SK-N-SH treated with all-trans-retinoic acid at 6 μM for 48 hours (cell line): Measurements from ENCODE around the gene SGTB.

Experiments
- ARNTL ChIP-seq: fragments of 450-650 bp; formaldehyde crosslinking; IDR thresholded peaks from 2 replicates; pipeline ENCODE4 v1.5.0; 2020; ENCODE audit warnings: low read depth, mild to moderate bottlenecking, moderate library complexity, borderline replicate concordance
- GLIS3 ChIP-seq: fragments of 250-450 bp; sonication (Bioruptor Pico); IDR thresholded peaks from 2 replicates; pipeline ENCODE4 v1.5.0; 2020; ENCODE audit warnings: mild to moderate bottlenecking, moderate library complexity
- ISL1 ChIP-seq: fragments of 250-450 bp; sonication (Bioruptor Pico); IDR thresholded peaks from 2 replicates; pipeline ENCODE4 v2.1.2; 2022; ENCODE audit warnings: mild to moderate bottlenecking, moderate library complexity
- PATZ1 ChIP-seq: fragments of 250-450 bp; sonication (Bioruptor Pico); IDR thresholded peaks from 2 replicates; pipeline ENCODE4 v1.8.0; 2020; ENCODE audit warnings: mild to moderate bottlenecking, moderate library complexity, borderline replicate concordance
- POU6F1 ChIP-seq: fragments of 250-450 bp; sonication (Bioruptor Pico); IDR thresholded peaks from 2 replicates; pipeline ENCODE4 v1.8.0; 2021; ENCODE audit warnings: low read depth, mild to moderate bottlenecking, moderate library complexity, borderline replicate concordance
- PPARA ChIP-seq: fragments of 250-450 bp; sonication (Bioruptor Pico); IDR thresholded peaks from 2 replicates; pipeline ENCODE4 v1.5.0; 2020; ENCODE audit warnings: mild to moderate bottlenecking, borderline replicate concordance
- ZFP30 ChIP-seq: fragments of 450-650 bp; formaldehyde crosslinking; IDR thresholded peaks from 2 replicates; pipeline ENCODE4 v1.5.0; 2022; ENCODE audit warnings: mild to moderate bottlenecking, moderate library complexity
- TF ChIP-seq, protein P1 (sequence below): fragments of 250-450 bp; sonication (Bioruptor Pico); IDR thresholded peaks from 2 replicates; pipeline ENCODE4 v1.5.0; 2020; ENCODE audit warnings: mild to moderate bottlenecking, moderate library complexity

DNA sequence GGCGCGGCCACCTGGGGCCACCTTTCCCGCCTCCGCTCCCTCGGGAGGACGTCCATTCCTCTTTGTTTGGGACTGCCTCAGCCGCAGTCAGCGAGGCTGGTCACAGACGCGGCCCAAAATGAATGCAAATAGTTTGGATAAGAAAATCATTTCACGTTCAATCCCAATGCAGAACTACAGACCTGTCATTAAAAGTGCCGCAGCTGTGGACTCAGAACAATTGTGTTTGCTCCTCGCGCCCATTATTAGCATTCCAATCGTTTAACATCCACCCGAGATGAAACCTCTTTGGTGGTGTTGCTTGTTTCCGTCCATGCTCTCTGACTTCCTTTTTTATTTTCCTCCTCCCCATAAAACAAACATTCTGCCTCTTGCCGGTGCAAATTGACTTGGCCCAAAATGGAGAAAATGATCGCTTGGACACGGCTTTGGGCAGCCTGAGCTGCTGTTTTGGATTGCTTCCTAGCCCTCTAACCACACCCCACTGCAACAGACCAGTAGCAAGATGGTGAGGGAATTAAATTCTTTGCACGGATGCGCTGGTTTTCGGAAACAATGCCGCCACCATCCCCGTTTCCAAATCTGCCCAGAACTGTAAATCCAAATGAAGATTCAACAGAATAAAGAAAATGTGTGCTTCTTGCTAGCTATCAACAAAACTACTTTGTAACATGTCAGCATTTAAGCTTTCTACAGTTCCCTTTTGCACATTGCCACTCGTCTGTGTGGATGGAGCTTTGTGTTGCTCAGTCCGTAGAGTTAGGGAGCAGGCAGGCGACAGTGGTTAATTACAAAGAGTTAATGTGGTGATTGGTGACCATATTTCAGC lies 880 bp upstream of the SGTB start:
- no peak for TF ChIP-seq POU6F1 (CRISPR knock-in tag)
- no peak for TF ChIP-seq PATZ1
- no peak for TF ChIP-seq GLIS3 (CRISPR knock-in tag)
- no peak for TF ChIP-seq ARNTL (CRISPR knock-in tag)
- TF ChIP-seq, protein P1, sequence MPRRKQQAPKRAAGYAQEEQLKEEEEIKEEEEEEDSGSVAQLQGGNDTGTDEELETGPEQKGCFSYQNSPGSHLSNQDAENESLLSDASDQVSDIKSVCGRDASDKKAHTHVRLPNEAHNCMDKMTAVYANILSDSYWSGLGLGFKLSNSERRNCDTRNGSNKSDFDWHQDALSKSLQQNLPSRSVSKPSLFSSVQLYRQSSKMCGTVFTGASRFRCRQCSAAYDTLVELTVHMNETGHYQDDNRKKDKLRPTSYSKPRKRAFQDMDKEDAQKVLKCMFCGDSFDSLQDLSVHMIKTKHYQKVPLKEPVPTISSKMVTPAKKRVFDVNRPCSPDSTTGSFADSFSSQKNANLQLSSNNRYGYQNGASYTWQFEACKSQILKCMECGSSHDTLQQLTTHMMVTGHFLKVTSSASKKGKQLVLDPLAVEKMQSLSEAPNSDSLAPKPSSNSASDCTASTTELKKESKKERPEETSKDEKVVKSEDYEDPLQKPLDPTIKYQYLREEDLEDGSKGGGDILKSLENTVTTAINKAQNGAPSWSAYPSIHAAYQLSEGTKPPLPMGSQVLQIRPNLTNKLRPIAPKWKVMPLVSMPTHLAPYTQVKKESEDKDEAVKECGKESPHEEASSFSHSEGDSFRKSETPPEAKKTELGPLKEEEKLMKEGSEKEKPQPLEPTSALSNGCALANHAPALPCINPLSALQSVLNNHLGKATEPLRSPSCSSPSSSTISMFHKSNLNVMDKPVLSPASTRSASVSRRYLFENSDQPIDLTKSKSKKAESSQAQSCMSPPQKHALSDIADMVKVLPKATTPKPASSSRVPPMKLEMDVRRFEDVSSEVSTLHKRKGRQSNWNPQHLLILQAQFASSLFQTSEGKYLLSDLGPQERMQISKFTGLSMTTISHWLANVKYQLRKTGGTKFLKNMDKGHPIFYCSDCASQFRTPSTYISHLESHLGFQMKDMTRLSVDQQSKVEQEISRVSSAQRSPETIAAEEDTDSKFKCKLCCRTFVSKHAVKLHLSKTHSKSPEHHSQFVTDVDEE (CRISPR knock-in tag): no peak
- TF ChIP-seq PPARA (CRISPR knock-in tag): no peak
- no peak for TF ChIP-seq ZFP30 (CRISPR knock-in tag)
- TF ChIP-seq ISL1 (CRISPR knock-in tag): no peak
